GM23338 (cell line): ENCODE data around the gene LINC00305.

Experiments used
- POLR2AphosphoS5 ChIP-seq: IDR thresholded peaks from 2 replicates; pipeline ENCODE4 v1.6.1; 2016; ENCODE audit warnings: antibody characterized with exemption, low read depth
- TF ChIP-seq, protein P1 (sequence below), 2 experiments: fragments of 200-600 bp in 1 of 2; sonication (generic) in 1 of 2; conservative IDR thresholded peaks; 2 replicates each; pipeline versions ENCODE4 v1.5.1 to v1.6.1; 2016 to 2017; ENCODE audit warnings: antibody characterized with exemption in 2 of 2, low read depth in 2 of 2, mild to moderate bottlenecking in 2 of 2, moderate library complexity in 1 of 2

DNA sequence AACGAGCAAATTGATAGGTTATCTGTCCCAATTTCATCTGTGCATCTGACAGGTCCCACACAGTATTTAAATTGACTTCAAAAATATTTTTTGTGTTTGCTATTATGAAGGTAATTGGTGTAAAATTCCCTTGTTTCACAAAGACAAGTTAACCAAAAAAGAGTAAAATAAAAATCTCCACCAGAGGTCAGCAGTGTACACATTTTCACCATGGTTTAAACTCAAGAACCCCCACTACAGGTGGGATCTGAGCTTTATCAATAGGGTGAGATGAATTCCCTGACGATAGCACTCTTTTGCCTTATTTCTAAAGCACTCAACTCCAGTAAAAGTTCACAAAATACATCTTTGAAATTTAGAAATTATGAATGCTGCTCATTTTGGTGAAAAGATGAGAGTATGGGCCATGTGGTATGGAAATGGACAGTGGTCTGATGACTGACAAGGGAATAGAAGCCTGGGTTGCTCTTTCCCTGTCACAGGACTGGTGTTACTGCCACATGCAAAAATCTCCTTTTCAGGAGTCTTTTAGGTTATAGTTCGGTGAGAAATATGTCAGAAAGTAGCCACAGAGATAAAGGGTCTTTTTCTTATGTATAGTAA, 111.0 kb downstream of the LINC00305 start:
- TF ChIP-seq, protein P1, sequence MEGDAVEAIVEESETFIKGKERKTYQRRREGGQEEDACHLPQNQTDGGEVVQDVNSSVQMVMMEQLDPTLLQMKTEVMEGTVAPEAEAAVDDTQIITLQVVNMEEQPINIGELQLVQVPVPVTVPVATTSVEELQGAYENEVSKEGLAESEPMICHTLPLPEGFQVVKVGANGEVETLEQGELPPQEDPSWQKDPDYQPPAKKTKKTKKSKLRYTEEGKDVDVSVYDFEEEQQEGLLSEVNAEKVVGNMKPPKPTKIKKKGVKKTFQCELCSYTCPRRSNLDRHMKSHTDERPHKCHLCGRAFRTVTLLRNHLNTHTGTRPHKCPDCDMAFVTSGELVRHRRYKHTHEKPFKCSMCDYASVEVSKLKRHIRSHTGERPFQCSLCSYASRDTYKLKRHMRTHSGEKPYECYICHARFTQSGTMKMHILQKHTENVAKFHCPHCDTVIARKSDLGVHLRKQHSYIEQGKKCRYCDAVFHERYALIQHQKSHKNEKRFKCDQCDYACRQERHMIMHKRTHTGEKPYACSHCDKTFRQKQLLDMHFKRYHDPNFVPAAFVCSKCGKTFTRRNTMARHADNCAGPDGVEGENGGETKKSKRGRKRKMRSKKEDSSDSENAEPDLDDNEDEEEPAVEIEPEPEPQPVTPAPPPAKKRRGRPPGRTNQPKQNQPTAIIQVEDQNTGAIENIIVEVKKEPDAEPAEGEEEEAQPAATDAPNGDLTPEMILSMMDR (conservative IDR thresholded peaks at IDR 0.05; ENCODE audit: low read depth in 2 of 2) = peak; percentile 69 to 77
- no peak for TF ChIP-seq POLR2AphosphoS5
